GM10248 (cell line): Measurements from ENCODE around the gene RARRES1.

Source experiments
- CTCF ChIA-PET: fragments of 300-600 bp; sonication (Branson Sonifier 250); formaldehyde crosslinking; extraction: SDS; loops from one replicate; lab custom pipeline; 2021; ENCODE audit warnings: antibody characterized with exemption; lab: Yijun Ruan, JAX
- POLR2A ChIA-PET: fragments of 350-650 bp; sonication (Branson Sonifier 250); formaldehyde crosslinking; extraction: SDS; loops from one replicate; lab custom pipeline; 2020; ENCODE audit warnings: antibody characterized with exemption; lab: Yijun Ruan, JAX
- DNase-seq: peaks from one replicate; pipeline ENCODE4 v3.0.0; 2012; ENCODE audit errors: extremely low spot score
- CTCF ChIP-seq: IDR thresholded peaks from 2 replicates; pipeline ENCODE4 v1.5.1; 2012; ENCODE audit warnings: mild to moderate bottlenecking, low read depth; ENCODE audit errors: extremely low read depth, missing control alignments, control extremely low read depth

The RARRES1 gene

GRCh38 chr3:158649791-158650190 is 82.5 kb downstream of the RARRES1 start:
- POLR2A ChIA-PET = no interaction called here
- TF ChIP-seq CTCF = no peak
- CTCF ChIA-PET = interaction anchor here (9.3 kb wide), 1 partner anchor 12 kb away, joined by 125 read pairs; no protein-coding TSS in a partner anchor
- DNase-seq = no peak
